Activated naive CD8-positive, alpha-beta T cell treated with anti-CD3 and anti-CD28 coated beads for 36 hours (primary cell): ENCODE results near the gene ALPK3. TPM values are rescaled to one million over a fixed set of nuclear protein-coding genes. Genes with fewer than 3 reads are reported as not detected.

Source experiments
- DNase-seq: peaks from one replicate; pipeline ENCODE4 v3.0.0; 2021
- H3K27ac Mint-ChIP-seq: one replicate; pipeline ENCODE4 v1.8.0; 2022; ENCODE audit warnings: mild to moderate bottlenecking, moderate library complexity, mixed read lengths
- H3K27me3 Mint-ChIP-seq: one replicate; pipeline ENCODE4 v1.8.0; 2022; ENCODE audit warnings: mild to moderate bottlenecking, mixed read lengths
- H3K36me3 Mint-ChIP-seq: one replicate; pipeline ENCODE4 v1.8.0; 2021; ENCODE audit warnings: mild to moderate bottlenecking, mixed read lengths
- H3K4me1 Mint-ChIP-seq: one replicate; pipeline ENCODE4 v1.8.0; 2021; ENCODE audit warnings: mixed read lengths
- H3K4me3 Mint-ChIP-seq: one replicate; pipeline ENCODE4 v1.8.0; 2022; ENCODE audit warnings: mild to moderate bottlenecking, moderate library complexity, mixed read lengths
- H3K9me3 Mint-ChIP-seq: one replicate; pipeline ENCODE4 v1.8.0; 2022; ENCODE audit warnings: mixed read lengths
- total RNA-seq, 2 experiments: library from RNA; stranded (reverse); gene quantifications; one replicate each; pipeline ENCODE4 v1.2.3, GENCODE V29; 2021

ALPK3 gene
- total RNA-seq, 2 experiments from 2014 or later = 0.04 to 0.06 TPM

- Mint-ChIP-seq H3K4me3 (no peak overlapping the region), H3K36me3 (peaks cover 11% of the 10 kb centered on the region), H3K4me1 (peaks cover 20% of the 10 kb centered on the region), H3K27me3 (no peaks in the 10 kb centered on the region), H3K27ac (peak overlapping the region; percentile 0), H3K9me3 (no peaks in the 10 kb centered on the region)
- no peak for DNase-seq
These were observed 25.4 kb upstream of the ALPK3 start for GRCh38 chr15:84791763-84792162.

DNA sequence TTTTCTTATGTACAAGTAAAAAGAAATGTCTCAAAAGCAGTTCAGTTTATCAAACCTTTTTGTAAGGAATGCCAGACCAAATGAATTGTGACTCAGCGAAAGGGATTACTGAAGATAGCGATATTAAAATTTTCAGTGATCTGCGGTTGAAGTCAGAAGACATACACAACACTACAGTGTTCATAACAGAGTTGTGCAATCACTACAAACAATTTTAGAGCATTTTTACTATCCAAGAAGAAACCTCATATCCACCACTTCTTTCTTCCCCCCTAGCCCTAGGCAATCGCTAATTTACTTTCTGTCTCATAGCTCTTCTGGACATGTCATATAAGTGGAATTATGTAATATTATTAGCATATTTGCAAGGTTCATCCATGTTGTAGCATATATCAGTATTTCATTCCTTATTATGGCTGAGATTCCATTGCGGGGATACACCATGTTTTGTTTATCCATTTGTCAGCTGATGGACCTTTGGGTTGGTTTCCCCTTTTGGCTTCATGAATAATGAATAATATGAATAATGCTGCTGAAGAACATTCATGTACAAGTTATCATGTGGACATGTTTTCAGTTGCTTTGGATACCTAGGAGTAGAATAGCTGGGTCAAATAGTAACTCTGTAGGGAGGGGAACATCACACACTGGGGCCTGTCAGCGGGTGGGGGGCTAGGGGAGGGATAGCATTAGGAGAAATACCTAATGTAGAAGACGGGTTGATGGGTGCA lies 23.6 kb upstream of the ALPK3 start:
- Mint-ChIP-seq H3K36me3 (peaks cover 7% of the 10 kb centered on the region), H3K27ac (no peak overlapping the region), H3K4me3 (no peak overlapping the region)

DNA sequence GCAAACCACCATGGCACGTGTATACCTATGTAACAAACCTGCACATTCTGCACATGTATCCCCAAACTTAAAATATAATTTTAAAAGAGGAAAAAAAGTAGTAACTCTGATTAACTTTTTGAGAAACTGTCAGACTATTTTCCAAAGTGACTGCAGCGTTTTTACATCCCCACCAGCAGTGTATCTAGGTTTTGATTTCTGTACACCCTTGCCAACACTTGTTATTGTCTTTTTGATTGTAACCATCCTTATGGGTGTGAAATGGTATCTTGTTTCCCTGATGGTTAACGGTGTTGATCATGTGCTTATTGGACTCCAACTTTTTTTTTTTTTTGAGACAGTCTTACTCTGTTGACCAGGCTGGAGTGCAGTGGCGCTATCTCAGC lies 23.0 kb upstream of the ALPK3 start:
- H3K4me3 Mint-ChIP-seq = no peak overlapping the region
- no peak overlapping the region for H3K27ac Mint-ChIP-seq
- no peaks in the 10 kb centered on the region for H3K27me3 Mint-ChIP-seq
- no peak for DNase-seq
- H3K4me1 Mint-ChIP-seq = peaks cover 13% of the 10 kb centered on the region
- H3K36me3 Mint-ChIP-seq = peaks cover 7% of the 10 kb centered on the region
- no peaks in the 10 kb centered on the region for H3K9me3 Mint-ChIP-seq

More for the DNA sequence above, 23.6 kb upstream of the ALPK3 start:
- H3K4me1 Mint-ChIP-seq = peaks cover 14% of the 10 kb centered on the region
- DNase-seq = no peak
- no peaks in the 10 kb centered on the region for H3K27me3 Mint-ChIP-seq
- H3K9me3 Mint-ChIP-seq = no peaks in the 10 kb centered on the region

DNA sequence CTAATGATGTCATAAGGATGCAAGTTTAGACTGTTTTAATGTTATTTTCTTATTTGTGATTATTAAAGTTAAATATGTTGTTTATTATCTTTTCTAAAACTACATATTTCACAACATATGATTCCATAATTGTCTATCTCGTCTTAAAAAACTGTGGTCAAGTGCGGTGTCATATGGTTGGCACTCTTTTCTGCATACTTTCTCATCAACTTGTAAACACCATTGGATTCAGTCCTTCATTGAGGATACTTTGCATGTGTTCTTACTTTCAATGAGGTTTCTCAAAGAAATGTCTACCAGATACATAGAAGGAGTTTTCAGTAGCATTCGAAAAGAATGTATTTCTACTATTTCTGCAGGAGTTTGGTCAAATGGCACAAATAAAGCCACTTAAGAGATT lies 22.0 kb upstream of the ALPK3 start:
- Mint-ChIP-seq H3K9me3 (no peaks in the 10 kb centered on the region), H3K36me3 (peaks cover 7% of the 10 kb centered on the region), H3K27me3 (no peaks in the 10 kb centered on the region), H3K4me1 (peaks cover 10% of the 10 kb centered on the region), H3K27ac (no peak overlapping the region), H3K4me3 (no peak overlapping the region)
- no peak for DNase-seq

GRCh38 chr15:84797212-84797611 lies 19.9 kb upstream of the ALPK3 start:
- Mint-ChIP-seq H3K4me1 (no peaks in the 10 kb centered on the region), H3K4me3 (no peak overlapping the region), H3K27ac (no peak overlapping the region), H3K27me3 (no peaks in the 10 kb centered on the region), H3K36me3 (peaks cover 3% of the 10 kb centered on the region), H3K9me3 (no peaks in the 10 kb centered on the region)
- no peak for DNase-seq

- no peak for DNase-seq
- H3K4me3 Mint-ChIP-seq = no peak overlapping the region
- no peaks in the 10 kb centered on the region for H3K4me1 Mint-ChIP-seq
- no peak overlapping the region for H3K27ac Mint-ChIP-seq
- no peaks in the 10 kb centered on the region for H3K27me3 Mint-ChIP-seq
- peaks cover 6% of the 10 kb centered on the region for H3K36me3 Mint-ChIP-seq
- no peaks in the 10 kb centered on the region for H3K9me3 Mint-ChIP-seq
These were observed 19.4 kb upstream of the ALPK3 start for GRCh38 chr15:84797801-84798200.

- no peak for DNase-seq
- H3K36me3 Mint-ChIP-seq = peaks cover 9% of the 10 kb centered on the region
- no peak overlapping the region for H3K4me3 Mint-ChIP-seq
- no peaks in the 10 kb centered on the region for H3K9me3 Mint-ChIP-seq
- H3K27ac Mint-ChIP-seq = no peak overlapping the region
- no peaks in the 10 kb centered on the region for H3K27me3 Mint-ChIP-seq
- no peaks in the 10 kb centered on the region for H3K4me1 Mint-ChIP-seq
These were observed 18.7 kb upstream of the ALPK3 start for GRCh38 chr15:84798436-84798946.

DNA sequence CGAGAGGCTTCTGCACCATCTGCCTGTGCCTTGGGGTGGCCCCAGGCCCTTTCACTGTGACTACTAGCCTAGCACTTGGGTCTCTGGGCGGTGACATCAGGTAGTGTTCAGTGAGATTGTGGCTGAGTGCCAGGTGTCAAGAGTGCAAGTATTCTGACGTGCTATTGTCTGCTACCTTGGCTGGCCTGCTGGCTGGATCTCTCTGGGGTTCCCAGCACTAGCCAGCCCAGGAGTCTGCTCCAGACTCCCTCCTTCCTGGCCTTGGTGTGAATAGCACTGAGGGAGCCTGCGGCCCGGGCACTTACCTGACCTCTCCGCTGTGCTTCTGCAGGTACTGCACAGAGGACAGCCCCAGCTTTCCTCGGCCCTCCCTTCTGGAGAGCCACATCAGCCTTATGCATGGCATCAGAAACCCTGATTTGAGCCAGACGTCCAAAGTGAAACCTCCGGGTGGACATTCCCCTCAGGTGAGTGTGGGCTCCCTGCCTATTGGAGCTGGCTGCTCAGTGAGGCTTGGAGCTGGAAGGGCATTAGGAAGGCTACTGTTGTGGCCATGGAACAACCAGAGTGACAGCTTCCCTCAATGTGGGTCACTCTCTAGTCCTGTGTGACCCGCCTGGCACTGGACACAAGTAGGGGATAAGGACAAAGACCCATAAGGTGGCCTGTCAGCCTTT lies 17.5 kb upstream of the ALPK3 start:
- Mint-ChIP-seq H3K36me3 (peaks cover 11% of the 10 kb centered on the region), H3K9me3 (no peaks in the 10 kb centered on the region), H3K27ac (no peak overlapping the region), H3K27me3 (no peaks in the 10 kb centered on the region), H3K4me1 (no peaks in the 10 kb centered on the region), H3K4me3 (no peak overlapping the region)
- DNase-seq = no peak

DNA sequence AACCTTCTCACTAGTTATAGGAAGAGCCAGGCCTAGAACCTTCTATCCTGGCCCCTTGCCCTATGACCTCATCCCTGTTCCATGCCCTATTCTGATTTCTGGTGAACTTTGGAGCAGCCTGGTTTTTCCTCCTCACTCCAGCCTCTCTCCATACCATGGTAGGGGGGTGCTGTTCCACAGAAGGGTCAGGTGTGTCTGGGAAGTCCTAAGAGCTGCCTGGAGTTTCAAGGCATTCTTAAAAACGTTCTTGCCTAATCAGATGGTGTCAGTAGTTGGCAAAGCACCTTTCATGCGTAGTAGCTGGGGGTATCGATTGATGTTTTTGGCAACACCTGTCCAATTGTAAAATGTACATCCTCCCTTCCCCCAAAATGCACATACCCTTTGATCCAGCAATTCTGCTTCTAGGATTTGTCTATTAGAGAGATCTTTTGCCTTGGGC lies 16.8 kb upstream of the ALPK3 start:
- Mint-ChIP-seq H3K9me3 (no peaks in the 10 kb centered on the region), H3K27ac (no peak overlapping the region), H3K27me3 (no peaks in the 10 kb centered on the region), H3K4me3 (no peak overlapping the region), H3K4me1 (no peaks in the 10 kb centered on the region), H3K36me3 (peaks cover 11% of the 10 kb centered on the region)
- no peak for DNase-seq

DNA sequence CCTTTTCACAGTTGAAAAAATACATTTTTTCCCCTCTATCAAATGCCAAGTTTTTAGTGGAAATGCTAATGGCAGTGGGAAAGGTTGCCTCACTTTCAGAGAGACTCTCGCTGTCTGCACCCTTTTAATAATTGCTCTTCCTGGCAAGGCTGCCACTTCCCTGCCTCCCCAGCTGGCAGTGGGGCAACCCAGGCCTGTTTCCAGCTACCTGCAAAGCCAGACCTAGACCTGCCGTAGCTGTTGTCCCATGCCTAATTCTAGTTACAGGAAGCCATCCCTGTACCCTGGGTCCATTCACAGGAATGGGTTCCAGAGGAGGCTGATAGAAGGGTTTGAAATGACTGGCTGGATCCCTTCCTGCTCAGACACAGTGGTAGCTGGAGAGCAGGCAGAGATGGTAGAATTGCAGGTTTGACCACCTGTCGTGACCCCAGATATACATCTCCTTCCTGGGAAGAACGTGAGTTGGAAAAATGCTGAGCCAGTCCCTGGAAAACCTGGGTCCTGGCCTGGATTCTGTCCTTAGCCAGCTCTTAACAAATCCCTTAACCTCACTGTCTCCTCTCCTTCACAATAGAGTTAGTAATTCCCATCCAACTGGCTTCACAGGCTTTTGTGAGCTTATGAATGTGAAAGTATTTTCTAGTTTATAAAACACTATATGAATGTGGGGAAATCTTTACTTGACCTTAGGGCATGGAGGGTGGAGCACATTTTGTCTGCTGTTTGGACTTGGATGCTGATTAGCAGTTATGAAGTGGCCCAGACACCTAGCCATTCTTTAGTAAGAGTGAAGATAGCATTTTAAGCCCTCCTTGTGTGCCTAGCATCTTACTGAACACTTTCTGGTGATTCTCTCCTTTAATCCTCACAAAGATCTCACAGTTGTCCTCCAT lies 12.9 kb upstream of the ALPK3 start:
- Mint-ChIP-seq H3K27me3 (no peaks in the 10 kb centered on the region), H3K27ac (no peak overlapping the region), H3K4me1 (no peaks in the 10 kb centered on the region), H3K36me3 (peaks cover 9% of the 10 kb centered on the region), H3K9me3 (no peaks in the 10 kb centered on the region), H3K4me3 (no peak overlapping the region)
- no peak for DNase-seq

GRCh38 chr15:84805221-84805620 lies 11.9 kb upstream of the ALPK3 start:
- Mint-ChIP-seq H3K4me1 (no peaks in the 10 kb centered on the region), H3K36me3 (peaks cover 9% of the 10 kb centered on the region), H3K4me3 (no peak overlapping the region), H3K27me3 (no peaks in the 10 kb centered on the region), H3K27ac (no peak overlapping the region), H3K9me3 (no peaks in the 10 kb centered on the region)
- DNase-seq = no peak

GRCh38 chr15:84807228-84807627 lies 9.9 kb upstream of the ALPK3 start:
- H3K4me1 Mint-ChIP-seq = no peaks in the 10 kb centered on the region
- H3K27ac Mint-ChIP-seq = no peak overlapping the region
- H3K9me3 Mint-ChIP-seq = no peaks in the 10 kb centered on the region
- peaks cover 9% of the 10 kb centered on the region for H3K36me3 Mint-ChIP-seq
- no peak for DNase-seq
- no peak overlapping the region for H3K4me3 Mint-ChIP-seq
- H3K27me3 Mint-ChIP-seq = no peaks in the 10 kb centered on the region

- no peaks in the 10 kb centered on the region for H3K4me1 Mint-ChIP-seq
- no peak overlapping the region for H3K4me3 Mint-ChIP-seq
- peaks cover 1% of the 10 kb centered on the region for H3K36me3 Mint-ChIP-seq
- H3K9me3 Mint-ChIP-seq = no peaks in the 10 kb centered on the region
- no peak overlapping the region for H3K27ac Mint-ChIP-seq
- DNase-seq = no peak
- no peaks in the 10 kb centered on the region for H3K27me3 Mint-ChIP-seq
These were observed 6.9 kb upstream of the ALPK3 start for GRCh38 chr15:84810073-84810840.

- H3K4me3 Mint-ChIP-seq = no peak overlapping the region
- H3K9me3 Mint-ChIP-seq = no peaks in the 10 kb centered on the region
- peaks cover 1% of the 10 kb centered on the region for H3K36me3 Mint-ChIP-seq
- H3K4me1 Mint-ChIP-seq = no peaks in the 10 kb centered on the region
- DNase-seq = no peak
- peaks cover 5% of the 10 kb centered on the region for H3K27me3 Mint-ChIP-seq
- H3K27ac Mint-ChIP-seq = no peak overlapping the region
These were observed 6.0 kb upstream of the ALPK3 start for GRCh38 chr15:84811151-84811550.
